Endothelial cell of umbilical vein (primary cell): ENCODE measurements around the gene MTMR3. TPM values are rescaled to one million over a fixed set of nuclear protein-coding genes. Genes with fewer than 3 reads are reported as not detected.

Source experiments
- BruUV-seq: library from RNA; stranded (reverse); fragments of 400-500 nt; replicated peaks from 2 replicates; lab custom pipeline; 2021; lab: Mats Ljungman, UMichigan
- CTCF ChIA-PET: fragments of 300-600, 350-600 bp; sonication (Branson Sonifier 250); formaldehyde crosslinking; loops from one replicate; lab custom pipeline; 2021; ENCODE audit warnings: antibody characterized with exemption, inconsistent platforms; lab: Charles Lee
- POLR2A ChIA-PET: fragments of 300-600, 350-600 bp; sonication (Branson Sonifier 250); formaldehyde crosslinking; loops from one replicate; lab custom pipeline; 2021; ENCODE audit warnings: antibody characterized with exemption, inconsistent platforms; lab: Charles Lee
- DNase-seq: peaks from one replicate; pipeline ENCODE4 v3.0.0-alpha.2; 2011; ENCODE audit warnings: low read depth, low spot score
- FAIRE-seq: peaks from 2 replicates; lab custom pipeline; 2011; peaks lifted over from hg19 to GRCh38; lab: Jason Lieb, UNC
- H2AFZ ChIP-seq: 2 replicates; pipeline ENCODE4 v1.6.0; 2012; ENCODE audit warnings: low read depth, low read length, control low read depth, inconsistent platforms
- H3K27ac ChIP-seq: 2 replicates; pipeline ENCODE4 v1.5.1; 2011; ENCODE audit warnings: low read depth, mild to moderate bottlenecking, control low read depth, low read length, moderate library complexity; ENCODE audit not compliant: insufficient read depth
- H3K27me3 ChIP-seq, 2 experiments: 2 replicates each; pipeline versions ENCODE4 v1.6.0 to v1.6.1; 2011; ENCODE audit warnings: low read length in 2 of 2, mixed read lengths in 1 of 2; ENCODE audit not compliant: control insufficient read depth in 2 of 2, insufficient read depth in 2 of 2
- H3K36me3 ChIP-seq, 2 experiments: 2 replicates in 1 of 2; 3 replicates in 1 of 2; pipeline ENCODE4 v1.5.1; 2011; ENCODE audit warnings: low read length in 2 of 2, mild to moderate bottlenecking in 1 of 2, moderate library complexity in 1 of 2; ENCODE audit not compliant: control insufficient read depth in 2 of 2, insufficient read depth in 2 of 2; ENCODE audit errors: extremely low read depth in 1 of 2
- H3K4me1 ChIP-seq: 3 replicates; pipeline ENCODE4 v1.5.1; 2011; ENCODE audit warnings: mild to moderate bottlenecking, low read length; ENCODE audit not compliant: control insufficient read depth, insufficient read depth; ENCODE audit errors: extremely low read depth
- H3K4me2 ChIP-seq: 2 replicates; pipeline ENCODE4 v1.6.1; 2011; ENCODE audit warnings: low read length, control low read depth, mixed read lengths; ENCODE audit not compliant: insufficient read depth
- H3K4me3 ChIP-seq, 3 experiments: fragments of 200-600 bp in 1 of 3; sonication (generic), shearing (Covaris generic) in 1 of 3; replicated peaks in 1 of 3; 2 replicates each; pipeline ENCODE4 v1.5.1; 2011 to 2016; ENCODE audit warnings: control low read depth in 3 of 3, low read length in 3 of 3, mild to moderate bottlenecking in 2 of 3, inconsistent platforms in 1 of 3, low read depth in 1 of 3, moderate library complexity in 1 of 3; ENCODE audit not compliant: insufficient read depth in 1 of 3
- H3K79me2 ChIP-seq: 2 replicates; pipeline ENCODE4 v1.6.0; 2012; ENCODE audit warnings: low read length, inconsistent platforms; ENCODE audit not compliant: control insufficient read depth, insufficient read depth
- H3K9ac ChIP-seq: replicated peaks from 2 replicates; pipeline ENCODE3; 2011; ENCODE audit warnings: low read length, control low read depth; ENCODE audit not compliant: insufficient read depth; ENCODE audit errors: extremely low read depth
- H3K9me1 ChIP-seq: replicated peaks from 3 replicates; pipeline ENCODE4 v1.6.0; 2011; ENCODE audit warnings: mild to moderate bottlenecking, low read length; ENCODE audit not compliant: control insufficient read depth, insufficient read depth; ENCODE audit errors: extremely low read depth
- H3K9me3 ChIP-seq: replicated peaks from 2 replicates; pipeline ENCODE4 v1.5.1; 2012; ENCODE audit warnings: low read length, inconsistent platforms; ENCODE audit not compliant: control insufficient read depth, insufficient read depth
- H4K20me1 ChIP-seq: replicated peaks from 2 replicates; pipeline ENCODE3; 2011; ENCODE audit warnings: mild to moderate bottlenecking, low read length; ENCODE audit not compliant: control insufficient read depth, insufficient read depth; ENCODE audit errors: extremely low read depth
- CTCF ChIP-seq, 2 donors: IDR thresholded peaks; 1 replicate in 1 of 2; 2 replicates in 1 of 2; pipeline ENCODE4 v1.5.1; 2011; ENCODE audit warnings: low read length in 2 of 2, mild to moderate bottlenecking in 2 of 2, moderate library complexity in 2 of 2, control low read depth in 1 of 2, inconsistent platforms in 1 of 2, low read depth in 1 of 2; ENCODE audit not compliant: insufficient read depth in 1 of 2; ENCODE audit errors: extremely low read depth in 1 of 2
- EZH2 ChIP-seq: IDR thresholded peaks from 2 replicates; pipeline ENCODE4 v1.6.1; 2012; ENCODE audit warnings: borderline replicate concordance, low read depth, mild to moderate bottlenecking, moderate library complexity, low read length, inconsistent platforms; ENCODE audit not compliant: severe bottlenecking
- FOS ChIP-seq: IDR thresholded peaks from 2 replicates; pipeline ENCODE4 v1.6.1; 2011; ENCODE audit warnings: mild to moderate bottlenecking, low read length, moderate library complexity, borderline replicate concordance; ENCODE audit not compliant: insufficient read depth
- GATA2 ChIP-seq: IDR thresholded peaks from 2 replicates; pipeline ENCODE4 v1.7.0; 2011; ENCODE audit warnings: low read depth, mild to moderate bottlenecking, moderate library complexity, mixed read lengths, low read length; ENCODE audit not compliant: insufficient read length, insufficient read depth
- JUN ChIP-seq: IDR thresholded peaks from 2 replicates; pipeline ENCODE4 v1.6.1; 2011; ENCODE audit warnings: borderline replicate concordance, low read depth; ENCODE audit not compliant: insufficient read length, insufficient read depth
- MAX ChIP-seq: IDR thresholded peaks from 2 replicates; pipeline ENCODE4 v1.6.1; 2011; ENCODE audit not compliant: insufficient read depth, insufficient read length
- MYC ChIP-seq: IDR thresholded peaks from one replicate; pipeline ENCODE4 v1.6.1; 2011; ENCODE audit warnings: mild to moderate bottlenecking, low read depth, low read length
- POLR2A ChIP-seq: IDR thresholded peaks from 2 replicates; pipeline ENCODE4 v1.6.1; 2012; ENCODE audit warnings: low read depth, mild to moderate bottlenecking, control low read depth, low read length
- POLR2AphosphoS5 ChIP-seq: IDR thresholded peaks from 2 replicates; pipeline ENCODE4 v1.6.1; 2012; ENCODE audit warnings: low read depth, mild to moderate bottlenecking, control low read depth, low read length, moderate library complexity; ENCODE audit not compliant: insufficient read depth
- dilution Hi-C: fragments of 300-500 bp; cut with MboI; formaldehyde crosslinking; loops from one replicate; pipeline ENCODE4 v1.15.0; 2019; ENCODE audit warnings: low sequenced_read_pairs; ENCODE audit not compliant: extremely low pct_ligation_motif_present
- intact Hi-C: fragments of 100-400 bp; cut with micrococcal nuclease; formaldehyde crosslinking; loops from one replicate; pipeline ENCODE4 v1.10.0; 2022
- polyA plus RNA-seq, 4 experiments: library from polyadenylated mRNA; depleted of rRNA in 3 of 4; stranded (reverse) in 3 of 4; unstranded in 1 of 4; fragments of >200 nt; gene quantifications; 2 replicates each; pipeline versions ENCODE4 v1.2.1 to v1.2.3, GENCODE V29; 2011 to 2012; ENCODE audit warnings: missing spikeins in 1 of 4
- total RNA-seq: library from RNA; stranded (reverse); gene quantifications from 2 replicates; pipeline ENCODE4 v1.2.3, GENCODE V29; 2021

Gene MTMR3
- total and polyA plus RNA-seq, 2 donors (not counting 3 experiments of a cell fraction or from before 2014, with no cell fraction given): 30.1 to 36.5 TPM

- CTCF ChIA-PET: interaction anchor here (0.8 to 1.7 kb wide), 4 partner anchors 10 to 59 kb away, joined by 3 to 5 read pairs (median 4); no protein-coding TSS in a partner anchor
- BruUV-seq: no TSS peak
- Histone ChIP-seq H2AFZ (no peak overlapping the region), H3K9me3 (no peaks in the 10 kb centered on the region), H3K9ac (no peak overlapping the region), H3K27me3 (no peaks in the 10 kb centered on the region), H3K27ac (no peak overlapping the region), H3K4me2 (no peak overlapping the region), H3K36me3 (peaks cover 8 to 20% of the 10 kb centered on the region in 2 experiments), H3K4me1 (no peaks in the 10 kb centered on the region), H3K9me1 (no peaks in the 10 kb centered on the region), H3K79me2 (no peaks in the 10 kb centered on the region), H3K4me3 (no peak overlapping the region), H4K20me1 (no peaks in the 10 kb centered on the region)
- no peak for TF ChIP-seq MYC
- no peak for TF ChIP-seq FOS
- TF ChIP-seq MAX: no peak
- TF ChIP-seq GATA2: no peak
- no peak for TF ChIP-seq CTCF (IDR thresholded peaks at IDR 0.05; ENCODE audit: extremely low read depth in 1 of 2, insufficient read depth in 1 of 2, low read depth in 1 of 2, low read length in 2 of 2)
- TF ChIP-seq POLR2AphosphoS5: no peak
- no peak for TF ChIP-seq EZH2
- no peak for TF ChIP-seq POLR2A
- TF ChIP-seq JUN: no peak
- dilution Hi-C loops (no loop called here), intact Hi-C loops (no loop called here)
- DNase-seq: no peak
- POLR2A ChIA-PET: no interaction called here
- FAIRE-seq: no peak
Observed at GRCh38 chr22:30029512-30029911, 146.5 kb downstream of the MTMR3 start.
